SK-N-SH treated with all-trans-retinoic acid at 6 μM for 48 hours (cell line): Measurements from ENCODE around the gene ADAMTS17.

Experiments used
- ARNTL ChIP-seq: fragments of 450-650 bp; formaldehyde crosslinking; IDR thresholded peaks from 2 replicates; pipeline ENCODE4 v1.5.0; 2020; ENCODE audit warnings: low read depth, mild to moderate bottlenecking, moderate library complexity, borderline replicate concordance
- CSDC2 ChIP-seq: fragments of 250-450 bp; sonication (Bioruptor Pico); IDR thresholded peaks from 2 replicates; pipeline ENCODE4 v1.5.0; 2020; ENCODE audit warnings: mild to moderate bottlenecking, moderate library complexity
- POU6F1 ChIP-seq: fragments of 250-450 bp; sonication (Bioruptor Pico); IDR thresholded peaks from 2 replicates; pipeline ENCODE4 v1.8.0; 2021; ENCODE audit warnings: low read depth, mild to moderate bottlenecking, moderate library complexity, borderline replicate concordance
- RARB ChIP-seq: fragments of 250-450 bp; sonication (Bioruptor Pico); IDR thresholded peaks from 2 replicates; pipeline ENCODE4 v1.8.0; 2021; ENCODE audit warnings: mild to moderate bottlenecking, moderate library complexity
- TCF4 ChIP-seq: fragments of 250-450 bp; sonication (Bioruptor Pico); IDR thresholded peaks from 2 replicates; pipeline ENCODE4 v1.8.0; 2021; ENCODE audit warnings: mild to moderate bottlenecking, moderate library complexity, borderline replicate concordance
- TOX ChIP-seq: fragments of 250-450 bp; sonication (Bioruptor Pico); IDR thresholded peaks from 2 replicates; pipeline ENCODE4 v1.8.0; 2021; ENCODE audit warnings: mild to moderate bottlenecking, moderate library complexity, borderline replicate concordance
- ZFP30 ChIP-seq: fragments of 450-650 bp; formaldehyde crosslinking; IDR thresholded peaks from 2 replicates; pipeline ENCODE4 v1.5.0; 2022; ENCODE audit warnings: mild to moderate bottlenecking, moderate library complexity
- ZNF565 ChIP-seq: fragments of 450-650 bp; formaldehyde crosslinking; conservative IDR thresholded peaks from 2 replicates; pipeline ENCODE4 v1.5.0; 2020; ENCODE audit warnings: low read depth, mild to moderate bottlenecking, moderate library complexity
- ZNF70 ChIP-seq: fragments of 450-650 bp; formaldehyde crosslinking; IDR thresholded peaks from 2 replicates; pipeline ENCODE4 v1.5.0; 2020; ENCODE audit warnings: mild to moderate bottlenecking, moderate library complexity

GRCh38 chr15:100039994-100040393 is 301.8 kb downstream of the ADAMTS17 start:
- TF ChIP-seq CSDC2 (CRISPR knock-in tag) = no peak
- TF ChIP-seq ARNTL (CRISPR knock-in tag) = no peak
- no peak for TF ChIP-seq RARB (CRISPR knock-in tag)
- no peak for TF ChIP-seq TCF4 (CRISPR knock-in tag)
- no peak for TF ChIP-seq TOX (CRISPR knock-in tag)
- TF ChIP-seq POU6F1 (CRISPR knock-in tag) = no peak
- no peak for TF ChIP-seq ZNF70 (CRISPR knock-in tag)
- TF ChIP-seq ZNF565 (CRISPR knock-in tag) = no peak
- TF ChIP-seq ZFP30 (CRISPR knock-in tag) = no peak
